ENCODE results near the gene PTHLH. TPM values are rescaled to one million over a fixed set of nuclear protein-coding genes. Genes with fewer than 3 reads are reported as not detected.

Gene PTHLH
- total RNA-seq, 1 donor from 2014 or later: not detected

GRCh38 chr12:27913999-27914614 lies 58.4 kb downstream of the PTHLH start:
- no peaks in the 10 kb centered on the region for H3K36me3 ChIP-seq
- no peak for DNase-seq (ENCODE audit: low spot score in 2 of 2)
- no peak overlapping the region for H3K4me3 ChIP-seq
- peaks cover 0 to 5% of the 10 kb centered on the region in 2 donors for H3K4me1 ChIP-seq
- H3K27me3 ChIP-seq: no peaks in the 10 kb centered on the region
- TF ChIP-seq CTCF (IDR thresholded peaks at IDR 0.05): no peak
- intact Hi-C loops (cut with DNase I): no loop called here
- peak overlapping the region in 1 of 2 donors; percentile 21 for H3K27ac ChIP-seq
- H3K9me3 ChIP-seq: no peaks in the 10 kb centered on the region

GRCh38 chr12:27911397-27911796 lies 61.1 kb downstream of the PTHLH start:
- Histone ChIP-seq H3K4me1 (peaks cover 0 to 5% of the 10 kb centered on the region in 2 donors), H3K36me3 (no peaks in the 10 kb centered on the region), H3K27ac (no peak overlapping the region), H3K9me3 (no peaks in the 10 kb centered on the region), H3K4me3 (no peak overlapping the region), H3K27me3 (no peaks in the 10 kb centered on the region)
- no peak for TF ChIP-seq CTCF (IDR thresholded peaks at IDR 0.05)
- intact Hi-C loops (cut with DNase I): no loop called here
- DNase-seq (ENCODE audit: low spot score in 2 of 2): no peak

Other genes with a start within 250 kb of the PTHLH start
- gene KLHL42, start 192.5 kb downstream of the PTHLH start, total RNA-seq: 36.7 TPM
- gene MANSC4, start 192.5 kb downstream of the PTHLH start, total RNA-seq: not detected
- gene CCDC91, start 217.7 kb upstream of the PTHLH start, total RNA-seq: 13.5 TPM